Measurements from ENCODE around the gene PSMB3.

PSMB3 gene

GRCh38 chr17:38798614-38799500 is 46.3 kb downstream of the PSMB3 start:
- DNase-seq = no peak

DNA sequence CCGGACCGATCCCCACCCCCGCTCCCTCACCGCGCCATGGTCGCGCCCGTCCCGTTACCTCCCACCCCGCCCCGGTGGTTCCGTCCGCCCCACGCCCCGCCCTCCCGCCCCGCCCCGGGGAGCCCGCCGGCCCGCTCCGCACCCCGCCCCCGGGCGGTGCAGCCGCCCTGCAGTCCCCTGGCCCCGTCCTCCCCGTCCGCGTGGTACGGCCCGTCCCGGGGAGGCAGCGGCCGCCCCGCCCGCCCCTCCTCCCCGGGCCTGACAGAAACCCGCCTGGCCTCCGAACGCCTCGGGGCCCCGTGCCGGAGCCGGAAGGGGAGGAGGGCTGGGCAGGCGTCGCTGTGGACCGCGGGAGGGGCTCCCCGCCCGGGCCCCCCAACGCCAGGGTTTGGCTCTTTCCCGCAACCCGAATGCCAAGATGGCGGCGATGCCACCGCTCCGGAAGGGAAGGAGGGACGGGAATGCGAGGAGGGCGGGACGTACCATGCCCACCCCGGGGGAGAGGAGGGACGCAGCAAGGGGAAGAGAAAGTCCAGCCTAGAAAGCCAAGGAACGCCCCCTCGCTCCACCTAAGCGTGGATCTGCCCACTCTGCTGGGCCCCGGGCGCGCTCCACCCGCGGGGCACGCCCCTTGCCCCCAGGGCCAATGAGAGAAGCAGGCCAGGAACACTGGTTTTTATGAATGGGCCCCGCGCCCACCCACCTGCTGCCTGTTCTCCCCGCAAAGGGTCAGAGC is 47.1 kb downstream of the PSMB3 start, which contains the start of gene PIP4K2B:
PIP4K2B (minus strand) TSS at position 56 of the 736 bp plus-strand sequence. CDS start 132 bp downstream, outside the sequence.
- peak; percentile 89 for DNase-seq

GRCh38 chr17:38800237-38800760 is 47.8 kb downstream of the PSMB3 start:
- no peak for DNase-seq

DNA sequence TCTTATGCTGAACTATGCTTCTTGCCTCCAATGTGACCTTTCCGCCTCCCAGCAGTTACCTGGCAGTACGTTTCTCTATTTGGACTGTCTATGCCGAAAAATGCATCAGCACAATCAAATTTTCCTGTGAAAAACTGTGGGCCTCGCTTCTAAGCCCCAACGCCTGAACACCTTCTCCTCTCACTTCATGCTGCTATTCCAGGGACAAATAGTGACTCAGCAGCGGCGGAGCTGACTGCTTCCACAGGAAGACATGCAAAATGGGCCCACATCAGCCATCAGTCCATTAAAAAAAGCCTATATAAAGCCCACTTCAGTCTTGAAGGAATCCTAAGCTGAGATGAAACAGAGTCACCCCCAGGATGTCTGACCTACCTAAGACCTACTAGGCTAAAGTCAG is 57.3 kb downstream of the PSMB3 start:
- no peak for DNase-seq
